Stimulated activated effector memory CD8-positive, alpha-beta T cell treated with anti-CD3 and anti-CD28 coated beads, Interleukin-12 subunit alpha, Interleukin-12 subunit beta, amount 100 ng/mL, for 72 hours (primary cell): ENCODE measurements around the gene MUC5B.
A peak's percentile ranks its signal among the peaks of the same experiment; 100 is the strongest.

ENCODE experiments used
- ATAC-seq: fragments of 150-1000 bp; cut with Tn5 transposase; 2 replicates; pipeline ENCODE4 v1.10.0; 2021
- DNase-seq, 2 donors: peaks; one replicate each; pipeline ENCODE4 v3.0.0; 2021 to 2022; ENCODE audit warnings: low spot score in 2 of 2
- H3K27ac Mint-ChIP-seq: one replicate; pipeline ENCODE4 v1.8.0; 2022; ENCODE audit warnings: mild to moderate bottlenecking, mixed read lengths
- H3K36me3 Mint-ChIP-seq: one replicate; pipeline ENCODE4 v1.8.0; 2022; ENCODE audit warnings: mild to moderate bottlenecking, mixed read lengths
- H3K4me1 Mint-ChIP-seq: one replicate; pipeline ENCODE4 v1.8.0; 2022; ENCODE audit warnings: mixed read lengths
- H3K4me3 Mint-ChIP-seq: one replicate; pipeline ENCODE4 v1.8.0; 2022; ENCODE audit warnings: mild to moderate bottlenecking, mixed read lengths
- H3K9me3 Mint-ChIP-seq: one replicate; pipeline ENCODE4 v1.8.0; 2022; ENCODE audit warnings: mixed read lengths

Gene MUC5B

GRCh38 chr11:1292018-1292643 lies 69.3 kb downstream of the MUC5B start:
- H3K4me1 Mint-ChIP-seq: peaks cover 11% of the 10 kb centered on the region
- no peak overlapping the region for H3K4me3 Mint-ChIP-seq
- ATAC-seq (no peak), DNase-seq (no peak)
- no peaks in the 10 kb centered on the region for H3K9me3 Mint-ChIP-seq
- peak overlapping the region; percentile 68 for H3K27ac Mint-ChIP-seq
- peaks cover 23% of the 10 kb centered on the region for H3K36me3 Mint-ChIP-seq

DNA sequence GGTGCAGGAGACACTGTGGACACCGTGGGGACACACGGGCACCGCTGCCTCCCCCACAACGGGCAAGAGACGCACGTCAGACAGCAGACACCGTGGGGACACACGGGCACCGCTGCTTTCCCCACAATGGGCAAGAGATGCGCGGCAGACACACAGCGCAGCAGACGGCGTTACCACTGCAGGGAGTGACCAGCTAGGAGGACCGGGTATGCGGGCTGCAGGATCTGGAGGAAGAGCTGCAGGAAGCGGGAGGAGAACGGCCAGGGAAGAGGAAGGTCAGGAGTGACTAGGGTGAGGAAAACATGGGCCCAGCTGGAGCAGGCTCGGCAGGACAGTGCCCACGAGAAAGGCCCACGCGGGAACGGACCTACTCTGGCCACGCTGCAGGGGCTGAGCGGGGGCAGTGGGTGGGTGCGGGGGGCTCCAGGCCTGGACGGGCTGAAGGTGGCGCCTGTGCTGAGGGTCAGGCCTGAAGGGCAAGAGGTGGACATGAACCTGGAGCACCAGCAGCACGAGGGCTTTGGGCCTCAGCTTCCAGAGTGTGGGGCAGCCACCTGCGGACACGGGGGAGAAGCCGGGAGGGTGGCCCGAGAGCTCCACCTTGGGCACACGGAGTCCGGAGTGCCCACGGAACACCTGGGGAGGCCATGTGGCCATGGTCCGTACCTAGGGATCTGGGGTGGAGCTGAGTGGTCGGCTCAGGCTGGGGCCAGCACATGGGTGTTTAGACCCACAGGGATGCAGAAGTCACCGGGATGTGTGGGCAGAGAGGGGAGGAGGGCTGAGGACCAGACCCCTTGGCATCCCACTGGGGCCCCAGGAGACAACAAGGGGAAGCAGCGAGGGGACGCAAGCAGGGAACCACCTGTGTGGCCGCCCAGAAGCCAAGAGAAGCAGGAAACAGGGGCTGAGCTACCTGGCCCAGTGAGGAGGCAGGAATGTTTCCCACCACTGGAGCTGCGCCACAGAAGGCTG lies 70.1 kb downstream of the MUC5B start:
- Mint-ChIP-seq H3K4me1 (peaks cover 11% of the 10 kb centered on the region), H3K27ac (peak overlapping the region; percentile 68), H3K4me3 (no peak overlapping the region), H3K36me3 (peaks cover 23% of the 10 kb centered on the region), H3K9me3 (no peaks in the 10 kb centered on the region)
- ATAC-seq: no peak
- DNase-seq: no peak

DNA sequence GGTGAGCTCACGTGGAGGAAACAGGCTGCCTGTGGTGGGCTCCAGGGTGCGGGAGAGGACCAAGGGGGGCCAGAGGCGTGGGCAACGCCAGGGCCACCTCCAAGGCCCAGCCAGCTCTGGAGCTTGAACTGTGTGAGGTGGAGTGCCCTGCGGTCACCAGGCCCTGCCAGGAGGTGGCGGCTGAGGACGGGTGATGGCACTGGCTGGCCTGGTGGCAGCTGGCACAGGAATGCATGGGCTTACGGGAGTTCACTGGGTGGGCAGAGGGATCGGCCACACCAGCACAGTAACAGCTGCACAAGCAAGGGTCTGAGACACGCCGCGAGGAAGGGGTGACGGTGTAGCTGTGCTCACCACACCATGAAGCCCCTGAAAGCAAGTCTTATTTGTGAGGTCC lies 70.8 kb downstream of the MUC5B start:
- no peak overlapping the region for H3K27ac Mint-ChIP-seq
- H3K4me1 Mint-ChIP-seq: peaks cover 11% of the 10 kb centered on the region
- H3K36me3 Mint-ChIP-seq: peaks cover 21% of the 10 kb centered on the region
- no peaks in the 10 kb centered on the region for H3K9me3 Mint-ChIP-seq
- H3K4me3 Mint-ChIP-seq: no peak overlapping the region
- DNase-seq: no peak
- peak; percentile 49 for ATAC-seq

DNA sequence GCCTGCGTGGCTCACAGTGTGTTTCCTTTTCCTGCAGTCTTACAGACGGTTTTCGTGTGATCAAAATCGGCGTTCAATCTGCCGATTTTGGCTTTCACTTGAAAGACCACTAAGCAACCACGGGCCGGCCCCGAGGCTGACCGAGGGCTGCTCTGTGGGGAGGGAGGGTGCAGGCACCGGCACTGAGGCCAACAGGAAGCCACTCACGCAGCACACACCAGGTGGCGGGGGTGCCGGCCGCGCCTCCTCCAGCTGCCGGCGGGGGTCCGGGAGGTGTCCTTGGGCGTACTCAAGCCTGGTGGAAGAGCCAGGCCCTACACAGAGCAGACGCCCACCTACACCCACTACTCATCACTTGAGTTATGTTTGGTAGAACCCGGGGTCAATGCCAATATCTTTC lies 72.2 kb downstream of the MUC5B start:
- H3K27ac Mint-ChIP-seq: no peak overlapping the region
- H3K4me3 Mint-ChIP-seq: no peak overlapping the region
- ATAC-seq (no peak), DNase-seq (no peak)
- no peaks in the 10 kb centered on the region for H3K9me3 Mint-ChIP-seq
- H3K36me3 Mint-ChIP-seq: peaks cover 10% of the 10 kb centered on the region
- peaks cover 11% of the 10 kb centered on the region for H3K4me1 Mint-ChIP-seq

GRCh38 chr11:1295591-1295990 lies 72.7 kb downstream of the MUC5B start:
- Mint-ChIP-seq H3K27ac (no peak overlapping the region), H3K9me3 (no peaks in the 10 kb centered on the region), H3K4me1 (peaks cover 11% of the 10 kb centered on the region), H3K36me3 (peaks cover 10% of the 10 kb centered on the region), H3K4me3 (no peak overlapping the region)
- DNase-seq: no peak
- ATAC-seq: no peak

DNA sequence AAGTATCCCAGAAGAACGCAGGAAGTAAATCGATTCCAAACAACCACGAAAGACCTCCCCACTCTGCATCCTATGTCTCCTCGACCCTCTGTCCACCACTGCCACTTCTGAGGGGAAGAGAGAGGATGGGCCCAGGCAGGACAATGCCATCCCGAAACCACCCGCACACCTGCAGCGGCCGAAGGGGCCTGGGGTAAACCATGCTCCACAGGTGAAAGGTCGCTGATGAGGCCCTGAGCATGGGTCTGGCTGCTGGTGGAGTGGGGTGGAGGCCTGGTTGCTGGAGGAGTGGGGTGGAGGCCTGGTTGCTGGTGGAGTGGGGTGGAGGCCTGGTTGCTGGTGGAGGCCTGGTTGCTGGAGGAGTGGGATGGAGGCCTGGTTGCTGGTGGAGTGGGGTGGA lies 73.4 kb downstream of the MUC5B start:
- peaks cover 10% of the 10 kb centered on the region for H3K36me3 Mint-ChIP-seq
- H3K4me1 Mint-ChIP-seq: peaks cover 11% of the 10 kb centered on the region
- ATAC-seq: no peak
- no peak overlapping the region for H3K27ac Mint-ChIP-seq
- no peaks in the 10 kb centered on the region for H3K9me3 Mint-ChIP-seq
- no peak for DNase-seq
- H3K4me3 Mint-ChIP-seq: no peak overlapping the region

DNA sequence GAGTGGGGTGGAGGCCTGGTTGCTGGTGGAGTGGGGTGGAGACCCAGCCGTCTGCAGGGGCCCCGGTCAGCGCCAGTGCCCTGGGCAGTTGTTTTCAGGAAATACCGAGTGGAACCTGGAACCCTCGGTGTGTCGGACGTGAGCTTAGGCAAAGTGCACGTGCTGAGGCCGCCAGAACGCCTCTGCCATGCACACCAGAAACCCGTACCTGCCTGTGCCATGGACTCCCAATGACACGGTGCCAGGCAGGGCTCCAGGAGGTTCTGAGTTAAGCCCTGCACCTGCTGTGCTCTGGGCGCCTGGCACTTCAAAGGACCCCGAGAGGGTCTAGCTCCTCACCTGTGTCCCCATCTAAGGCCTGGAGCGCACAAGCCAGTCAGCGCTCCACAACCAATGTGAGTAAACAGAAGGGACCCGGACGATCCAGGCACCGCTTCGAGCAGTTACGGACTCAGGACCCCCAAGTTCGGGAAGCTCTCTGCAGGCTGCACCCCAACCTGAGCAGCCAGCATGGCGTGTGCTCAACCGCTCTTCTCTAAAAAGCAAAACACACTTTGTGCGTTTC lies 74.2 kb downstream of the MUC5B start:
- H3K9me3 Mint-ChIP-seq: no peaks in the 10 kb centered on the region
- ATAC-seq: peak; percentile 32
- peaks cover 12% of the 10 kb centered on the region for H3K4me1 Mint-ChIP-seq
- no peak for DNase-seq
- H3K27ac Mint-ChIP-seq: no peak overlapping the region
- no peak overlapping the region for H3K4me3 Mint-ChIP-seq
- H3K36me3 Mint-ChIP-seq: peaks cover 6% of the 10 kb centered on the region

GRCh38 chr11:1297576-1298473 lies 75.0 kb downstream of the MUC5B start:
- Mint-ChIP-seq H3K9me3 (no peaks in the 10 kb centered on the region), H3K4me1 (peaks cover 11% of the 10 kb centered on the region), H3K27ac (no peak overlapping the region), H3K4me3 (no peak overlapping the region), H3K36me3 (peaks cover under 1% of the 10 kb centered on the region)
- no peak for DNase-seq
- ATAC-seq: no peak

- Mint-ChIP-seq H3K36me3 (no peaks in the 10 kb centered on the region), H3K27ac (peak overlapping the region; percentile 20), H3K4me3 (no peak overlapping the region), H3K4me1 (peaks cover 19% of the 10 kb centered on the region), H3K9me3 (no peaks in the 10 kb centered on the region)
- ATAC-seq (no peak), DNase-seq (no peak)
Observed at GRCh38 chr11:1298695-1299492, 76.0 kb downstream of the MUC5B start.

GRCh38 chr11:1299621-1300020 lies 76.8 kb downstream of the MUC5B start:
- DNase-seq: no peak
- H3K9me3 Mint-ChIP-seq: no peaks in the 10 kb centered on the region
- H3K4me3 Mint-ChIP-seq: no peak overlapping the region
- no peak overlapping the region for H3K27ac Mint-ChIP-seq
- no peak for ATAC-seq
- H3K4me1 Mint-ChIP-seq: peaks cover 19% of the 10 kb centered on the region
- H3K36me3 Mint-ChIP-seq: no peaks in the 10 kb centered on the region

DNA sequence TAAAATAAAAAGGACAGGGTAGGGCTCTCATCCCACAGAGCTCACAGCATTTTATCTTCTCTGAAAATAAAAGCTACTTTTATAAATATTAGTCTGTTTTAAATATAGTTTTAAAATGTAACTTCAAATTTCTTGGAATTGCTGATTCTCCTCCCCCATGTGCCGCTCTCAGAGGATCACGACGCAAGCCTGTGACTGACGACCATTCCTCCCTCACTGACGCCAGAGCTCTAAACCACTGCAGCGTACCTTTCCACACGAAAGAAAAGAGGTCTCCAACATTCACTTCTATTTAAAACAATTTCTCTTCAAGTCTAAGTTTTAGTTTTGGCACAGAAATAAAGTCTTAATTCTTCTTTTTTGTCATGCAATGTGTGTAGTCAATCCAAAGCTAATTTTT lies 77.3 kb downstream of the MUC5B start:
- H3K4me1 Mint-ChIP-seq: peaks cover 19% of the 10 kb centered on the region
- H3K9me3 Mint-ChIP-seq: no peaks in the 10 kb centered on the region
- no peak overlapping the region for H3K27ac Mint-ChIP-seq

GRCh38 chr11:1300569-1301187 lies 77.8 kb downstream of the MUC5B start:
- no peaks in the 10 kb centered on the region for H3K9me3 Mint-ChIP-seq
- no peak for ATAC-seq
- DNase-seq: no peak
- no peak overlapping the region for H3K4me3 Mint-ChIP-seq
- H3K4me1 Mint-ChIP-seq: peaks cover 19% of the 10 kb centered on the region
- no peaks in the 10 kb centered on the region for H3K36me3 Mint-ChIP-seq
- H3K27ac Mint-ChIP-seq: no peak overlapping the region

More for the DNA sequence above, 77.3 kb downstream of the MUC5B start:
- H3K36me3 Mint-ChIP-seq: no peaks in the 10 kb centered on the region
- ATAC-seq (no peak), DNase-seq (no peak)
- H3K4me3 Mint-ChIP-seq: no peak overlapping the region

GRCh38 chr11:1301220-1302000 lies 78.5 kb downstream of the MUC5B start:
- ATAC-seq (no peak), DNase-seq (no peak)
- Mint-ChIP-seq H3K4me3 (no peak overlapping the region), H3K4me1 (peaks cover 24% of the 10 kb centered on the region), H3K36me3 (no peaks in the 10 kb centered on the region), H3K9me3 (no peaks in the 10 kb centered on the region), H3K27ac (peak overlapping the region; percentile 48)
